Measurements from ENCODE around the gene ADAMTS7. TPM values are rescaled to one million over a fixed set of nuclear protein-coding genes. Genes with fewer than 3 reads are reported as not detected.
"Not testable (repeated sequence)": the region's sequence is repeated elsewhere in the genome, so short reads cannot be mapped to it uniquely, and the experiment has no call there.

The ADAMTS7 gene
- total RNA-seq, 1 experiment from 2014 or later: 12.0 TPM

GRCh38 chr15:78736286-78736685, 75.0 kb downstream of the ADAMTS7 start:
- POLR2A ChIA-PET; H3K9me2 ChIP-seq (ENCODE audit: insufficient read depth); H3K79me2 ChIP-seq (ENCODE audit: insufficient read depth, low read length); H3K27me3 ChIP-seq (ENCODE audit: insufficient read depth, low read length); H3K9me3 ChIP-seq (ENCODE audit: control insufficient read depth in 1 of 2, insufficient read depth in 1 of 2, low read depth in 1 of 2, low read length in 2 of 2); BruUV-seq (replicated peaks); H3K4me3 ChIP-seq (replicated peaks in 1 of 2; ENCODE audit: low read depth in 1 of 2, low read length in 2 of 2); H3K9ac ChIP-seq (ENCODE audit: low read length); RAD21 ChIA-PET (ENCODE audit: low non-redundant PET in 1 of 2, low total read pairs in 2 of 2, uncharacterized antibody in 2 of 2, unreplicated experiment in 2 of 2); H3K4me2 ChIP-seq (ENCODE audit: low read length); H3K36me3 ChIP-seq (ENCODE audit: control insufficient read depth in 1 of 2, insufficient read depth in 2 of 2, low read length in 2 of 2); H4K20me1 ChIP-seq (ENCODE audit: insufficient read depth); H2AFZ ChIP-seq (ENCODE audit: low read depth, low read length, poor library complexity, severe bottlenecking); H3K27ac ChIP-seq (ENCODE audit: low read depth, low read length); ATAC-seq; DNase-seq (ENCODE audit: low read depth, low spot score); CTCF ChIA-PET: not testable (repeated sequence)
- peak in 1 of 3 experiments; percentile 16; a peak in 1 of 6 replicates for TF ChIP-seq CTCF (IDR thresholded peaks at IDR 0.05 in 2 of 3, conservative IDR thresholded peaks at IDR 0.05 in 1 of 3; ENCODE audit: borderline replicate concordance in 1 of 3, insufficient read depth in 1 of 3, low read depth in 2 of 3, low read length in 2 of 3)
- intact Hi-C loops (cut with micrococcal nuclease): loop anchor here (5.0 kb wide), 1 partner anchor 824 kb away; no protein-coding TSS in a partner anchor
- H3K4me1 ChIP-seq (ENCODE audit: control insufficient read depth in 1 of 2, insufficient read depth in 2 of 2, low read length in 2 of 2): peaks cover 0 to 13% of the 10 kb centered on the region in 2 experiments; a peak in 2 of 4 replicates

GRCh38 chr15:78734451-78735064, 76.7 kb downstream of the ADAMTS7 start:
- no peak for DNase-seq (ENCODE audit: low read depth, low spot score)
- no peaks in the 10 kb centered on the region for H3K9me3 ChIP-seq (ENCODE audit: control insufficient read depth in 1 of 2, insufficient read depth in 1 of 2, low read depth in 1 of 2, low read length in 2 of 2)
- no peak overlapping the region for H3K27ac ChIP-seq (ENCODE audit: low read depth, low read length)
- no peak overlapping the region for H3K4me3 ChIP-seq (replicated peaks in 1 of 2; ENCODE audit: low read depth in 1 of 2, low read length in 2 of 2)
- BruUV-seq (replicated peaks): no TSS peak
- CTCF ChIA-PET: no interaction called here
- no peak for ATAC-seq
- no peaks in the 10 kb centered on the region for H3K9me2 ChIP-seq (ENCODE audit: insufficient read depth)
- intact Hi-C loops (cut with micrococcal nuclease): loop anchor here (5.0 kb wide), 1 partner anchor 822 kb away; no protein-coding TSS in a partner anchor
- RAD21 ChIA-PET (ENCODE audit: low non-redundant PET in 1 of 2, low total read pairs in 2 of 2, uncharacterized antibody in 2 of 2, unreplicated experiment in 2 of 2): no interaction called here
- H3K4me1 ChIP-seq (ENCODE audit: control insufficient read depth in 1 of 2, insufficient read depth in 2 of 2, low read length in 2 of 2): peaks cover 0 to 7% of the 10 kb centered on the region in 2 experiments; a peak in 1 of 4 replicates
- no peaks in the 10 kb centered on the region for H4K20me1 ChIP-seq (ENCODE audit: insufficient read depth)
- H3K79me2 ChIP-seq (ENCODE audit: insufficient read depth, low read length): no peaks in the 10 kb centered on the region
- H3K36me3 ChIP-seq (ENCODE audit: control insufficient read depth in 1 of 2, insufficient read depth in 2 of 2, low read length in 2 of 2): no peaks in the 10 kb centered on the region
- no peak overlapping the region for H3K9ac ChIP-seq (ENCODE audit: low read length)
- H2AFZ ChIP-seq (ENCODE audit: low read depth, low read length, poor library complexity, severe bottlenecking): no peak overlapping the region
- no peaks in the 10 kb centered on the region for H3K27me3 ChIP-seq (ENCODE audit: insufficient read depth, low read length)
- H3K4me2 ChIP-seq (ENCODE audit: low read length): no peak overlapping the region
- POLR2A ChIA-PET: no interaction called here
- no peak for TF ChIP-seq YY1 (IDR thresholded peaks at IDR 0.05; ENCODE audit: extremely low read depth, insufficient replicate concordance, low read depth, low read length)
- no peak for TF ChIP-seq FOSL1 (IDR thresholded peaks at IDR 0.05; ENCODE audit: low read depth)
- TF ChIP-seq EZH2 (IDR thresholded peaks at IDR 0.05): no peak
- no peak for TF ChIP-seq MAX (IDR thresholded peaks at IDR 0.05)
- TF ChIP-seq ZNF274 (IDR thresholded peaks at IDR 0.05; ENCODE audit: low read depth, low read length): no peak
- TF ChIP-seq CTCF (IDR thresholded peaks at IDR 0.05 in 2 of 3, conservative IDR thresholded peaks at IDR 0.05 in 1 of 3; ENCODE audit: borderline replicate concordance in 1 of 3, insufficient read depth in 1 of 3, low read depth in 2 of 3, low read length in 2 of 3): no peak
- TF ChIP-seq REST (IDR thresholded peaks at IDR 0.05; ENCODE audit: low read depth): no peak
- TF ChIP-seq TCF7L2 (IDR thresholded peaks at IDR 0.05; ENCODE audit: borderline replicate concordance, extremely low read depth, insufficient read depth, insufficient read length): no peak
- no peak for TF ChIP-seq CEBPB (IDR thresholded peaks at IDR 0.05; ENCODE audit: low read depth)

Data from HCT116 (cell line).